ENCODE measurements around the gene PSMB7.

Gene PSMB7

DNA sequence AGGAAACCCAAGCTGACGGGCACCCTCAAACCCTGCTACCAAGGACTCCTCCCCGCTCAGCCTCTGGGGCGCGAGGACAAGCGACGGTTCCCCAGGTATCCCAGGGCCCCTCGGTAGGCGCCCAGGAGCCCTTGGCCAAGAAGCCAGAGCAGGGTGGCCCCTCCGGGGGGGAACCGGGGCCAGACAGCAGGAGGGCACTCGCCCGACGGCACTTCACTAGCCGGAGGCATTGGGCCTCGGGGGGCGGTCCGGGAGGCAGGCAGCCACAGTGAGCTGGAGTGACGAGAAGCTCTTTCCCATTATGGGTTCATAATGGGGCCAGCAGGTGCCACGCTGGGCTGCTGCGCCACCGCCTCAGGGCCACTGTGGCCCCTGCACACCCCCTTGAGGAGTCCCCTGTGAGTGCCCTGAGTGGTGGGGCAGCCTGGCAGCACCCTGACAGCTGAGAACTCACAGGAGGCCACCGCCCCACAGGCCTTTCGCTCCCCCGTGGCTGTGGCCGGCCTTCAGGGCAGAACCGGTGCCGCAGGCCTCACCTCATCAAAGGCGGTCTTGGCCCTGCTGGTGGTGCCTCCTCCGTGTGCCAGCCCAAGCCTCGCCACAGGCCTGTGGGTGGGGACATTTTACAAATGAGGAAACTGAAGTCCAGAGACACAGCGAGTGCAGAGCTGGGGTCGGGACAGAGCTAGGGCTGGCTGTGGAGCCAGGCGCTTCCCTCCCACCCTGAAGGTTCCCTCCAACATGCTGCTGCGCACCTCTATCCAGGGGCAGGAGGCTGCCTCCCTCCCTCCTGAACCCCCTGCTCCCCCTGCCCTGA, 68.7 kb downstream of the PSMB7 start:
- DNase-seq (ENCODE audit: low read depth in 2 of 2, low spot score in 1 of 2): no peak

DNA sequence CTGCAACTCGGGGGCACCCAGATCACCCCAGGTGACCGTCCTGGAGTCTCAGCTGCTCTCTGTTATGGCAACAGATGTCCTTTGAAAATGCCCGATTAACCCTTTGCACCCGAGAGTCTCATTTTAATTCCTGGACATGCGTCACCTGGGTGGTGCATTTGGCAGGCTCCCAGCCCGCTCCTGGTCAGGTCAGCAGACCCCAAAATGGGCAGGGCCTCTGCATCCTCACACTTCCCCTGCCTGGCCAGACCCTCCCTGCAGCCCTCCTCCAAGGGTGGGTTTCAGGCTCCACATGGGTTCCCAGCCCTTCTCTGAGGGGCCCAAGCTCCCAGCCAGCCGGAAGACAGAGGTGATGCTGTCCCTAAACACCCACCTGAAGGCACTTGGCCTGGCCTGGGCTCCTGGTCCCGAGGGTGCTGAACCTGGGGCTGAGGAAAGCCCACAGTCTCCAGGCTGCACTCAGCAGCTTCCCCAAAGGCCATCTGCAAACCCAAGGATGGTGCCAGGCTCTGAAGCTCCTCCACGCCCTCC, 69.4 kb downstream of the PSMB7 start:
- no peak for DNase-seq (ENCODE audit: low read depth in 2 of 2, low spot score in 1 of 2)

DNA sequence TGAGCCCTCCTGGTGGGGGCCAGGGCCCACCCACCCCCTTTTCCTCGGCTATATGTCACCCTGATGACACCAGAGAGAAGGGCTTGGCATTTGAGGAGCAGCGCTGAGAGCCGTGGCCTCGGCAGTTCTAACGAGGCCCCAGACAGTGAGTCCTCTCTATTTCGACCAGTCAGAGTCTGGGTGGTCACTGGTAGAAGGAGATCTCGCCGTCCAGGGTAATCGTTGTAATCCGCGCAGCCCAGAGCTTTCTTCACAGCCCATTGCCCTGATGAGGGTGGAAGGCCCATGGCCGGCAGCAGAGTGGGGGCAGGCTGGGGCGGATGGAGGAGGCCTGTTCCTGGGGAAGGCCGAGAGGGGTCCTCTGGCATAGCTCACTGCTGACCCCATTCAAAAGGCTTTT, 70.2 kb downstream of the PSMB7 start:
- DNase-seq (ENCODE audit: low read depth in 2 of 2, low spot score in 1 of 2): no peak

DNA sequence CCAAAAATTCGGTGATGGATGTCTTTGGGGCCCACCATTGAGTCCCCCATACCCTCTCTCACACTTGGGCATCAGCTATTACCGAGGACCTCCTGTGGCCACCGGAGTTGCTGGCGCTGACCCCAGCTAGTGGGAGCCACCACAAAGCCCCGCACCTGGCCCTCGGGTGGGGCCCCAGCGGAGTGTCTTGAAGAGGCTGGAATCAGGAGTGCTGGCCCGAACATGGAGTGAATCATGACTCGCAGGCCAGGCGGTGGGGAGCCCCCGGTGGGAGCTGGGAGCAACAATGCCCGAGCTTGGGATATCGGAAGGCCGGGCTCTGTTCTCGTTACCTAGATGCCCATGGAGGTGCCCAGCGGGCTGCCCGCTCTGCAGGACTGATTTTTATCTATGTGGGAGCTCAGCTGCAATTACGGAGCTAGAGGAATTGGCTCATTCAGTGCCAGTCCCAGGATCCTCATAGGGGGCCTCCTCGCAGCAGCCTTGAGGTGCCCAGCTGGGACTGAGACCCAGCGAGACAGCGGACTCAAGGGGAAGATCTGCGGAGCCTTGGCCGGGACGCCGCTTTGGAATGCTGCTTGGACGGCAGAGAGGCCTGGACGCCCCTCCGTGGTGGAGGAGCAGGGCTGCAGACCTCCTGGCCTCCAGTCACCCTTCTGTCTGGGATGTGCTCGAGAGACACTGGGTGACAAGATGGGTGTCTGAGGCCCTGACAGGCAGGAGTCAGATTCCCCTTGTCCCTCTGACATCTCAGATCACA, 70.8 kb downstream of the PSMB7 start:
- no peak for DNase-seq (ENCODE audit: low read depth in 2 of 2, low spot score in 1 of 2)

DNA sequence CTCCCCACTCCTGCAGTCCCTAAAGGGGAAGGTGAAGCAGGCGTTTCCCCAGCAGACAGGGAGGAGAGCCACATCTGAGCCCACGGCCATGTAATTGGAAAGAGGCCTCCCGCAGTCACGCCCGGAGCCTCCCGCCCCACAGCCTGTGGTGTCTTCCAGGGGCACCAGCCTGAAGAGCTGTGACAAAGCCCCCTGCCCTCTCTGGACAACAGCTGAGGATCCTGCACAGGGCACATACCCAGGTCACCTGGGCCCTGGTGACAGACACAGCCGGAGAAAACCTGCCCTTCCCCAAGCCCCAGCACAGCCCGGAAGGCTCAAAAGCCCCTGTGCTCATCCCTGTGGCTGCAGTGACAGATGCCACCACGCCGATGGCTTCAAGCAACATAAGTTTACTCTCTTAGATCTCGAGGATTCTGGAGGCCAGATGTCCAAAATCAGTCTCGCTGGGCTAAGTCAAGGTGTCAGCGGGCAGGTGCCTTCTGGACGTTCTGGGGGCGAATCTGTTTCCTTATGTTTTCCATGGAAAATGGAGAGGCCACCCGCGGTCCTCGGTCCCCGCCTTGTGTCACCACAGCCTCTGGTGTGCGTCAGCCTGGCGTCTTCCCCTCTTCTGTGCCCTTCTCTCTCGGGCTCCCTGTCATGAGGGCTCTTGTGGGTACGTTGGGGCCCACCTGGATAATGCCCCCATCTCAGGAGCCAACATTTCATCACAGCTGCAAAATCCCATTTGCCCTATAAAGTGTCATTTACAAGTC, 71.5 kb downstream of the PSMB7 start:
- no peak for DNase-seq (ENCODE audit: low read depth in 2 of 2, low spot score in 1 of 2)

DNA sequence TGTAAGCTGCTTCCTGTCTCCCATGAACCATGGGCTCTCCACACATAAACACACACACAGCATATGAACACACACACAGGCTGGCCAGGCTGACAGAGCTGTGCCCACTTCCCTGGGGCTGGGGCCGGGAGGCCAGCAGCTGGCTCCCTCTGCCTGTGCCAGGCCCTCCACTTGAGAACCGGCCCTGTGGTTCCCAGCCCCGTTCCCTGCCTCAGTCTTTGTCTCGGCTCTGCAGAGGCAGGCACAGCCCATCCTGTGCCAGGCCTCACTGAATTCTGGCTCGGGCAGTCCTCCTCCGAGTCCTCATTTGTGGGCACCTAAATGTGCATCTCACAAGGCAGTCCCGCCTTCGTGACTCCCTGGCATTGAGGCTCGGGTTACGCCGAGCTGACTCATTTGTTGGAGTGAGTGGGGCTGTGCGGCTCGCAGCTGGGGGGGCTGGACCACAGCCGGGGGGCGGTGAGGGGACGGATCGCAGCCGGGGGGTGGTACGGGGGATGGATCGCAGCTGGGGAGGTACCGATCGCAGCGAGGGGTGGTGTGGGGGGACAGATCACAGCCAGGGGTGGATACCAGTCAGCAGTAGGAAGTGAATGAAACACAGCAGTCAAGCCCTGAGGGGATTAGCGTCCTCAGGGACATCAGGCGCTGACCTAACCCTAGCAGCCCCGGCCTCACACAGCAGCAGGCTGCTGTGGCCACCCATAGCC, 72.3 kb downstream of the PSMB7 start:
- no peak for DNase-seq (ENCODE audit: low read depth in 2 of 2, low spot score in 1 of 2)

DNA sequence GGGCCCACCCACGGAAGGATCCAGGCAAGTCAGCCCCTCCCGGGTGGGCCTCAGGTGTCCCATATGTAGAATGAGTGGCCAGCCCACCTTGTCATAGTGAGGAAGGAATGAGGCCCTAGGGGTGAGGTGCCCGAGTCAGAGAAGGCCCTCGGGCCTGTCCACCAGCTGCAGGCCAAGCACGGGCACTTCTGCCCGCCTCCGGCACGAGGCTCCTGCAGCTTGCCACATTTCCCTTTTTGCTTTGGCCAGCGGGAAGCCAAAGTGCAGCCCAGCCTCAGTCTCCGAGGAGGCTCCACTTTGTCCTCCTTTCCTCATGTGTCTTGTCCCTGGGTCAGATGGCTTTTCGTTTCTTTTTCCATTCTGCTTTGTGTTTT, 72.9 kb downstream of the PSMB7 start:
- DNase-seq (ENCODE audit: low read depth in 2 of 2, low spot score in 1 of 2): no peak

DNA sequence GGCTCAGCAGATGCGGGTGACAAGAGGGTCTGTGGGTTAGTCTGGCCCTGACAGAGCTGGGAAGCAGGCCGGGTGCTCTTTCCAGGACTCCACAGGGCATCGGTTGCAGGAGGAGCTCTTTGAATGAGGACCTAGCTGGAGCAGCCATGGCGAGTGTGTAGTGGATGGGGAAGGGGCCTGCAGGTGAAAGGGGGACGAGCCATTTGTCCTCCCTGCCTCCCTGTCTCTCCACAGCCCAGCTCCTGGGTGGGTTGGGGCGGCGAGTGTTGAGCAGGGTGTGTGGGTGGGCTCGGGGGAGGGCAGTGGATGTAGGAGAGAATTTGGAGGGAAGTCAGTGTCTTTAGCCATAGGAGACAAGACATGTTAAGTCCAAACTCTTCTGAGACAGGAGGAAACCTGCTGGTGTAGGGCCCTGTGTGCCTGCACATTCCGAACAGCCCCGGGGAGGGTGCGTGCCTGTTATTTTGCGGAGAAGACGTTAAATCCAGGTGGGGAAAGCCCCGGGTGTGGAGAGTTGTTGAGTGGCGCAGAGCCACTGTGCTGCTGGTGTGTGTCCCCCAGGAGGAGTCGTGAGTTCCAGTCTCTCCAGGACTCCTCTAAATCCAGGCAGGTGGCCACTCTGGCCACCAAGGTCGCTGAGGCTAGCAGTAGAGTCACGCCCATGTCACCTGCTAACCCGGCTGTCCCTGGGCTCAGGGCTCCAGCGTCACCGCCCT, 73.6 kb downstream of the PSMB7 start:
- DNase-seq (ENCODE audit: low read depth in 2 of 2, low spot score in 1 of 2): no peak

DNA sequence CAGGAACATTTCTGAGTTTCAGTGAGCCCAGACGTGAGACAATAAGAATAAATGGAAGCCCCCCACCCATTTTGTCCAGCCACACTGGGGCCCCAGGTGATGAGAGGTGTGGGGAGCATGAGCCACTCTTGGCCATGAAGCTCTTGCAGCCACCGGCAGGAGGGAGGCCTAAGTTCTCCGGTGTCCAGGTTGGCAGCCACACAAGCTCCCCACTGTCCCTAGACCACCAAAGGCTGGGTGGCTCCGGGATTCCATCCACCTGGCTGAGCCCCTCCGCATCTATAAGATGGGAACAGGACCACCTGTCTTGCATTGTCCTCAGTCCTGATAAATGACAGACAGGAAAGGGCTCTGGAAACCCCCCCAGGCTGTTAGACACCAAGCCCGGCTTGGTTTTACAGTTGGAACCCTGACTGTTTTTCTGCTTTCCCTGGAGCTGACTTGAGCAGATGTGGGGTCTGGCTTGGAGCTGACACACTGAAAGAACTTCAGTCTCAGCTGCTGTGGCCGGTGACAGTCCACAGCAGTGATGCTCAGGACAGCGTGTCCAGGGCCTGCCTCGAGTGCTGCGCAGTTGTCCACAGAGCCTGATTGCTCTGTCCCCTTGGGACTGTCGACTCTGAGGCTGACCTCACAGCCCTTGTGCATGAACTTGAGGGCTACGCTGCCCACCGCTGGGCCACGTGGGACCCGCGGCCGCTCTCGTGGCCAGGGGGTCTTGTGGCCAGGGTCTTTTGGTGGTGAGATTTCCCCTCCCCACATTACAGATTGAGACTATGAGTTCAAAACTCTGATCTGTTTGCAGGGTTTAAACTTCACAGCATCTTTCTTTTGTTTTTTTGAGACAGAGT, 74.8 kb downstream of the PSMB7 start:
- no peak for DNase-seq (ENCODE audit: low read depth in 2 of 2, low spot score in 1 of 2)

DNA sequence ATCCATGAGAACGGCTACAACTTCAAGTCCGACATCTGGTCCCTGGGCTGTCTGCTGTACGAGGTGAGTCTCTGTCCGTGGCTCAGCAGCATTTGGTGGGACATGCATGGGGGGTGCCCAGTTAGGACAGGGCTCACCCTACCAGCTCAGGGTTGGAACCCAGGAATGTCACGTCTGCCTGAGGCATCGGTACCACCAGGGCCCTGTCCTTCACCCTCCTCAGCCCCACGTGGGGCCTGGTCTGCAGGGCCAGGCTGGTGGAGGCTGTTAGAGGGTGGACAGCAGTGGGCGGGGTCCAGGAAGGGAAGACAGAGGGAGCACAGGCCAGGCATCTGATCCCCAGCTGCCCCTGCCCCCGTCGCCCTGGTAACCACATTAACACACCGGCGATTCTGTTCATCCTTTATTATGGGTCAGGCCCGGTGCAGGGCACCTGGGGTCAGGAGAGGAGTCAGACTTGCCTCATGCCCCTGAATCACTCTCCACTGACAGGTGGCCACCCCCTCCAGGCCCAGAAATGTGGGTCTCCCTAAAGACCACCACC, 75.6 kb downstream of the PSMB7 start:
- no peak for DNase-seq (ENCODE audit: low read depth in 2 of 2, low spot score in 1 of 2)

DNA sequence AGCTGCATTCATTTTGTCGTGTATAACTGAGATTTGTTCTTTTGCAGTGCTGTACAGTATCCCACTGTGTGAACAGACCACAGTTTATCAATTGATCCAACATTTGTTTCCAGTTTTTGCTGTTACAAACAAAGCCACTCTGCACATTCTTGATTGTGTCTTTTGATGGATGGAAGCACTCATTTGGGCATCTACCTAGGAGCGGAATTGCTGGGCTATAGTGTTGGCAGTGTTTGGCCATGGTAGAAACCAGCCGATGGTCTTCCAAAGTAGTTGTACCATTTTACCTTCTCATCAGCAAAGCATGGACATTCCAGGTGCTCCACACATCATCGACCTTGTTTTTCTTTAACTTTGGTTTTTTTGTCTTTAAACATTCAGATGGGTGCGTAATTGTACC, 77.7 kb downstream of the PSMB7 start:
- DNase-seq (ENCODE audit: low read depth in 2 of 2, low spot score in 1 of 2): no peak

DNA sequence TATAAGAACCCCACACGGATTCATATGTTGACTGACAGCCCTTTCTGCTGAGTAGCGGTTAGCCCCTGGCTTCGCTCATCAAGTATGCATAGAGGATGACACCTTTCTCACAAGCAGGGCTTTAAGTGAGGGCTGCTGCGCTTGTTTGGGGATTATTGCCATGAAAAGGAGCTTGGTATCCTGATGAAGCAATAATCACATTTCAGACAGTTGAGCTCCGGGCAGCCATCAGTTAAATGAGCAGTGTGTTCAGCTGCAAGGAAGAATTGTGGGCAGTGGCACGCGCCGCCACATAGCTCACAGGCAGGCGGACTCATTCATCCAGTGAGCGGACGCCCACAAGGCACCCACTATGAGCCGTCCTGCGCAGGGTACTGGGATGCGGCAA, 79.9 kb downstream of the PSMB7 start:
- DNase-seq (ENCODE audit: low read depth in 2 of 2, low spot score in 1 of 2): no peak

DNA sequence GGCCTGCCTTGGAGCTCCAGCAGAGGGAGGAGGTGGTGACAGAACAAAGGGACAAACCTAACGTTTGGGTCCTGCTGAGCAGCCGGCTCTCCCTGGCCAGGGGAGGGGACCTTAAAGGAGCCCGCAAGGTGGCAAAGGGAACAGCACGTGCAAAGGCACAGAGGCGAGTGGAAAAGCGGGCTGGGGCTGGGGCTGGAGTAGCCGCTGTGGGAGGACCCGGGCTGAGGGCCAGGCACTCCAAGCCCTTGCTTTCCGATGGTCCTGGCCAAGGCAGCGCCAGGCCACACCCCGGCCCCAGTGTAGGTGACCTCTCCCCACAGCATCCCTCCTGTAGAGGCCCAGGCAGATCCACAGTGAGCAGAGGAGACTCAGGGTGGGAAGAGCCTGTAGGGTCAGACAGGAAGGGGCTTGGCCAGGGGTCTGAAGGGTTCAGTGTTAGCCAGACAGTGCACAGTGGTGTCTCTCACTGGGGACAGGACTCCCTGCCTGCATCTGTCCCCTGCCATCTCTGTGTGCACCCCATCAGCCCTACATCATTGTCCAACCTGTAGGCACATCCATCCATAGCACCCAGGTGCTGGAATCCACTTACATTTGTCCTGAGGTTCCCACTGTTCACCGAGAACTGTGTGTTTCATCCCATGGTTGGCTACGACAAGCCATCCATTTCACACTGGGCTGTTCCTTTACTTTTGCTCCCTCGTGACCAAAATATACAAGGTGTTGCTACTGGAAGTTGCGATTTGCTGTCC, 80.5 kb downstream of the PSMB7 start:
- no peak for DNase-seq (ENCODE audit: low read depth in 2 of 2, low spot score in 1 of 2)

DNA sequence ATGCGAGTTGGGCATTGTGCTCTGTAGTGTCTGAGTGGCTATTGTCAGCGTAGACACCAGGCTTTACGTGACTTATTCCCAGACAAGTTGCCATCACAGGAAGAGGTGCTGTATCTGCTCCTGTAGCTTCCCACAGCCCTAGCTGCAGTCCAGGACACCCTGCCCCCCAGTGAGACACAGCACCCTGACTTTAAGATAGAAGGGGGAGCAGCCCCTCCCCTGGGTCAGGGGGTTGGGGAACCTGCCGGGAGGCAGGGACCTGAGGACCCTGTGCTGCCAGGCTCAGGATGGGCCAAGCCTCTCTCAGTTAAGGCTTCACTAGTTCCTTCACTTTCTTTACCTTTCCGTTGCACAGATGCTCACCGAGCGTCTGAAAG, 82.1 kb downstream of the PSMB7 start:
- DNase-seq (ENCODE audit: low read depth in 2 of 2, low spot score in 1 of 2): no peak

DNA sequence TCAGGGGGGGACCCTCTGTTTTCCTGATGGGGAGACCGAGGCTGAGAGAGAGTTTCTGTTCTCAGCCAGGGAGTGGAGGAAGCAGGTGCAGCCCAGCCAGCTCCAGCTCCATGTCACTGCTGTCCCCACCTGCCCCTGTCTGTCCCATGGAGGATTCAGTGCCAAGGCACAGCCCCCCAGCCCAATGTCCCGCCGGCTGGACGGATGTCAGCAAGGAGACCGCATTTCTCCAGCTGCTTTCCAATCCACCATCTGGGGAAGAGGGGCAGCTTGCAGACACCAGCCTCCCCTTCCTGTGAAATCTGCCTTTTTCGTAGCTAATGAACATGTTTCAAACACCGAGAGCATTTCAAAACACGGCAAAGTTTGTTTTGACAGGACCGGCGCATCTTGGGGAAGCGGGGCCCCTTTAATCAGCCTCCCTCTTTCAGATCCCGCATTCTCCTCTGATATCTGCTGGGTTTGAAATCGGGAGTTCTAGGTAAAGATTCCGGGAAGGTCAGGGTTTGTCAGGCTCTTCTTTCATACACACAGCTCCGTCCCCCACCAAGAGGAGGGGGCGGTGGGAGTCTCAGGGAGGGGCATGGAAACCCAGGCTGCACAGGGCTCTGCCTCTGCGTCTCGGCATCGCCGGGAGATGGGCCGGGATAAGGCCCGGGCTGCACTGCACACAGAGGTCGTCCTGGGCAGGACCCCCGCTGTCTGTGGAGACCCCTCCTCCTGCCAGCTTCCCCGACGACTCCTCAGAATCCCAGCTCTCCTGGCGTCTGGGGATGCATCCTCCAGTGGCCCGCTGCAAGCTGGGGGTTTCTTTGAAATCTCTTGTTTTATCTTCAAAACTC, 82.7 kb downstream of the PSMB7 start:
- no peak for DNase-seq (ENCODE audit: low read depth in 2 of 2, low spot score in 1 of 2)

DNA sequence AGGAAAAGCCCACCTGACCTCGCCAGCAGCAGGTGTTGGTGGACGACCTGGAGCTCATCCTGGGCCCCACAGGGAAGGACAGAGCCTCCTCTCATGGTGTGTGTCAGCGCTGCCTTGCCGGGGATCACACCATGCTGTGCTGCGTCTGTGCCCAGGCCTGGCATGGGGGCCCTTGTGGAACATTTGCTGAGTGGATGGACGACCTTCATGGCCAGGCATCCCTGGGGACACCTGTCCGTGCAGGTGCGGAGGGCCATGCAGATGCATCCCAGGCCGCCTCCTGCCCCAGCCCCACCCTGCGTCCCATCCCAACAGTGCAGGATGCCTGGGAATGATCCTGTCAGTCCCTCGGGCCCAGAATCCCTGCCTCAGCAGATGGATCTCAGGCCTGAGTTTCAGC, 83.7 kb downstream of the PSMB7 start:
- DNase-seq (ENCODE audit: low read depth in 2 of 2, low spot score in 1 of 2): no peak

DNA sequence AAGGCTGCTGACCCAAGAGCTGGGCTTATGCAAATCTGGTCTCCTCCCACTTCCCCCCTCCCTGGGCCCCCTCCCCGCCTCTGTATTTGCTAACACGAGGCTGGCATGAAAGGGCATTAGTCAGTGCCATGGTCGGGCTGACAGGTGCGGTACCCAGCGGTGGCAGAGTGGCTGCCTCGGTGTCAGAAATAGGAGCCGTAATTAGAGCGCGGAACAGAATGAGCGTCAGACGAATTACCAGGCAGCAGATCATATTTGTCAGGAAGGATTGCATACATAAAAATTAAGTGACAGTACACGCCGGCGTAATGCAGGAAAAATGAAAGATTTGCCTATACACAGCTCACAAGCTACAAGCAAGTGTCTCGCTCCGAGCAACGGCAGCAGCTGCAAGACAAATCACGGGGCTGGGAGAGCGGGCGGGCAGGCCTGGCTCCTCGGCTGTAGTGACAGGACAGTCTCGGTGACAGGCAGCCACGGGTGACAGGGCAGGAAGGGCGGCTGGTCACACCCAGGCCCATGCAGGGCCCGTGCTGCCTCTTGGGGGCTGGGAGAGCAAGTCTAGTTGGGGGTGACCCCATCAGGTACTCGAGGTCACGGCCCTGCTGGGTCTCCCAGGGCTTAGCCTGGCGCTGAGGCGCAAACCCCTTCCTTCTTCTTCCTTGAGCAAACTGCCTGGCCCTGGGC, 85.1 kb downstream of the PSMB7 start:
- DNase-seq (ENCODE audit: low read depth in 2 of 2, low spot score in 1 of 2): no peak

Measured in stimulated activated CD8-positive, alpha-beta memory T cell treated with anti-CD3 and anti-CD28 coated beads, Interleukin-4, amount 100 ng/mL, for 4 hours (primary cell).